SK-N-SH treated with all-trans-retinoic acid at 6 μM for 48 hours (cell line): ENCODE data around the gene FAM20C.

Source experiments
- ATAC-seq: fragments of 200-7000 bp; cut with Tn5 transposase; 3 replicates; pipeline ENCODE4 v1.9.1; 2020; ENCODE audit warnings: mild to moderate bottlenecking, moderate library complexity
- ARNTL ChIP-seq: fragments of 450-650 bp; formaldehyde crosslinking; IDR thresholded peaks from 2 replicates; pipeline ENCODE4 v1.5.0; 2020; ENCODE audit warnings: low read depth, mild to moderate bottlenecking, moderate library complexity, borderline replicate concordance
- BACH2 ChIP-seq: fragments of 250-450 bp; sonication (Bioruptor Pico); IDR thresholded peaks from 2 replicates; pipeline ENCODE4 v1.9.0; 2021; ENCODE audit warnings: mild to moderate bottlenecking, borderline replicate concordance
- CSDC2 ChIP-seq: fragments of 250-450 bp; sonication (Bioruptor Pico); IDR thresholded peaks from 2 replicates; pipeline ENCODE4 v1.5.0; 2020; ENCODE audit warnings: mild to moderate bottlenecking, moderate library complexity
- ESRRG ChIP-seq: fragments of 250-450 bp; sonication (Bioruptor Pico); IDR thresholded peaks from 2 replicates; pipeline ENCODE4 v1.6.1; 2021; ENCODE audit warnings: mild to moderate bottlenecking
- ISL1 ChIP-seq: fragments of 250-450 bp; sonication (Bioruptor Pico); IDR thresholded peaks from 2 replicates; pipeline ENCODE4 v2.1.2; 2022; ENCODE audit warnings: mild to moderate bottlenecking, moderate library complexity
- OSR1 ChIP-seq: fragments of 250-450 bp; sonication (Bioruptor Pico); IDR thresholded peaks from 2 replicates; pipeline ENCODE4 v1.8.0; 2022; ENCODE audit warnings: moderate library complexity, mild to moderate bottlenecking, inconsistent platforms
- PPARA ChIP-seq: fragments of 250-450 bp; sonication (Bioruptor Pico); IDR thresholded peaks from 2 replicates; pipeline ENCODE4 v1.5.0; 2020; ENCODE audit warnings: mild to moderate bottlenecking, borderline replicate concordance
- RARB ChIP-seq: fragments of 250-450 bp; sonication (Bioruptor Pico); IDR thresholded peaks from 2 replicates; pipeline ENCODE4 v1.8.0; 2021; ENCODE audit warnings: mild to moderate bottlenecking, moderate library complexity
- SNAI2 ChIP-seq: fragments of 250-450 bp; sonication (Bioruptor Pico); IDR thresholded peaks from 2 replicates; pipeline ENCODE4 v1.5.0; 2020; ENCODE audit warnings: mild to moderate bottlenecking, moderate library complexity
- TCF4 ChIP-seq: fragments of 250-450 bp; sonication (Bioruptor Pico); IDR thresholded peaks from 2 replicates; pipeline ENCODE4 v1.8.0; 2021; ENCODE audit warnings: mild to moderate bottlenecking, moderate library complexity, borderline replicate concordance
- TOX ChIP-seq: fragments of 250-450 bp; sonication (Bioruptor Pico); IDR thresholded peaks from 2 replicates; pipeline ENCODE4 v1.8.0; 2021; ENCODE audit warnings: mild to moderate bottlenecking, moderate library complexity, borderline replicate concordance
- ZC3H10 ChIP-seq: fragments of 250-450 bp; sonication (Bioruptor Pico); IDR thresholded peaks from 2 replicates; pipeline ENCODE4 v1.5.1; 2021; ENCODE audit warnings: mild to moderate bottlenecking, moderate library complexity
- ZFP3 ChIP-seq: fragments of 250-450 bp; sonication (Bioruptor Pico); IDR thresholded peaks from 2 replicates; pipeline ENCODE4 v1.5.0; 2020; ENCODE audit warnings: mild to moderate bottlenecking, moderate library complexity
- ZNF565 ChIP-seq: fragments of 450-650 bp; formaldehyde crosslinking; conservative IDR thresholded peaks from 2 replicates; pipeline ENCODE4 v1.5.0; 2020; ENCODE audit warnings: low read depth, mild to moderate bottlenecking, moderate library complexity
- ZNF70 ChIP-seq: fragments of 450-650 bp; formaldehyde crosslinking; IDR thresholded peaks from 2 replicates; pipeline ENCODE4 v1.5.0; 2020; ENCODE audit warnings: mild to moderate bottlenecking, moderate library complexity
- ZNF8 ChIP-seq: fragments of 450-650 bp; formaldehyde crosslinking; IDR thresholded peaks from 2 replicates; pipeline ENCODE4 v1.5.0; 2020; ENCODE audit warnings: mild to moderate bottlenecking, moderate library complexity
- TF ChIP-seq, protein P1 (sequence below): fragments of 250-450 bp; sonication (Bioruptor Pico); IDR thresholded peaks from 2 replicates; pipeline ENCODE4 v1.8.0; 2021; ENCODE audit warnings: low read depth, mild to moderate bottlenecking, moderate library complexity, borderline replicate concordance
- TF ChIP-seq, protein P2 (sequence below): fragments of 250-450 bp; sonication (Bioruptor Pico); IDR thresholded peaks from 2 replicates; pipeline ENCODE4 v1.5.1; 2020; ENCODE audit warnings: low read depth, mild to moderate bottlenecking, moderate library complexity
- TF ChIP-seq, protein P3 (sequence below): fragments of 250-450 bp; sonication (Bioruptor Pico); IDR thresholded peaks from 2 replicates; pipeline ENCODE4 v1.5.1; 2021; ENCODE audit warnings: mild to moderate bottlenecking, moderate library complexity
- TF ChIP-seq, protein P4 (sequence below): fragments of 250-450 bp; sonication (Bioruptor Pico); IDR thresholded peaks from 2 replicates; pipeline ENCODE4 v1.8.0; 2020; ENCODE audit warnings: mild to moderate bottlenecking, moderate library complexity, borderline replicate concordance

The FAM20C gene

DNA sequence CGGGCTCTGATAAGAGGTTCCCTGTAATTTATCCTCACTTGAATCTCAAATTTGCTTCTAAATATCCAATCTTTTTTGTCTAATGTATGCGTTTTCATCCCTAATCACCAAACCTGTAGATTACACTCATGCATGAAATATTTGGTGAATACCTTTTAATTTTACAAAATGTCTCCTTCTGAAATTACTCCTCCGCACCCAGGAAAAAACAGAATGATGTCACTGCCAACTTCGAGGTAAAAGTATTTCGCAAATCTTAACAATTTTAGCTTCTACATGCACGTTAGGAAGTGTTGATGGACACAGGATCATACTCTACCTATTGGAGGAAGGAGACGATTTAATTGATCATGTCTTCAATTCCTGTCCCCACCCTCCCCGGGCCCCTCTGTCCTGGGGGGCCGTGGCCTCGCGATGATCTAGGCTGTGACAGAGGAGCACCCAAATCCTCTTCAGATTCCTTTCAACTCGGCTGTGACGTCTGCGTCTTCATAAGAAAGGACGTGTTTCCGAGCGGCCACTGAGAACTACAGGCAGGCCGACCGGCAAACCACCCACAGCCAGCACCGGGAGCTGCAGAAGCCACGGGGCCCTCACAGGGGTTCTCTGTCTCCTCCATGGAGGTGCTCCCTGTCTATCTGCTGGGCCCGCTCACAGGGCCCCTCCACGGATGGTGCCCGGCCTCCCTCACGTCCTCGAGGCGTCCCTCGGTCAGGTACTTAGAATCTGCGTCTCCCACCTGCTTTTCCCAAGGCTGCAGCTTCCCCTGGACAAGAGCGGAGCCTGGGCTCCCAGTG lies 8.7 kb upstream of the FAM20C start:
- TF ChIP-seq, protein P1, sequence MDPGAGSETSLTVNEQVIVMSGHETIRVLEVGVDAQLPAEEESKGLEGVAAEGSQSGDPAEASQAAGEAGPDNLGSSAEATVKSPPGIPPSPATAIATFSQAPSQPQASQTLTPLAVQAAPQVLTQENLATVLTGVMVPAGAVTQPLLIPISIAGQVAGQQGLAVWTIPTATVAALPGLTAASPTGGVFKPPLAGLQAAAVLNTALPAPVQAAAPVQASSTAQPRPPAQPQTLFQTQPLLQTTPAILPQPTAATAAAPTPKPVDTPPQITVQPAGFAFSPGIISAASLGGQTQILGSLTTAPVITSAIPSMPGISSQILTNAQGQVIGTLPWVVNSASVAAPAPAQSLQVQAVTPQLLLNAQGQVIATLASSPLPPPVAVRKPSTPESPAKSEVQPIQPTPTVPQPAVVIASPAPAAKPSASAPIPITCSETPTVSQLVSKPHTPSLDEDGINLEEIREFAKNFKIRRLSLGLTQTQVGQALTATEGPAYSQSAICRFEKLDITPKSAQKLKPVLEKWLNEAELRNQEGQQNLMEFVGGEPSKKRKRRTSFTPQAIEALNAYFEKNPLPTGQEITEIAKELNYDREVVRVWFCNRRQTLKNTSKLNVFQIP (CRISPR knock-in tag): no peak
- no peak for TF ChIP-seq ZNF70 (CRISPR knock-in tag)
- TF ChIP-seq SNAI2 (CRISPR knock-in tag): no peak
- TF ChIP-seq TOX (CRISPR knock-in tag): no peak
- TF ChIP-seq, protein P2, sequence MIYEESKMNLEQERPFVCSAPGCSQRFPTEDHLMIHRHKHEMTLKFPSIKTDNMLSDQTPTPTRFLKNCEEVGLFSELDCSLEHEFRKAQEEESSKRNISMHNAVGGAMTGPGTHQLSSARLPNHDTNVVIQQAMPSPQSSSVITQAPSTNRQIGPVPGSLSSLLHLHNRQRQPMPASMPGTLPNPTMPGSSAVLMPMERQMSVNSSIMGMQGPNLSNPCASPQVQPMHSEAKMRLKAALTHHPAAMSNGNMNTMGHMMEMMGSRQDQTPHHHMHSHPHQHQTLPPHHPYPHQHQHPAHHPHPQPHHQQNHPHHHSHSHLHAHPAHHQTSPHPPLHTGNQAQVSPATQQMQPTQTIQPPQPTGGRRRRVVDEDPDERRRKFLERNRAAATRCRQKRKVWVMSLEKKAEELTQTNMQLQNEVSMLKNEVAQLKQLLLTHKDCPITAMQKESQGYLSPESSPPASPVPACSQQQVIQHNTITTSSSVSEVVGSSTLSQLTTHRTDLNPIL (CRISPR knock-in tag): no peak
- TF ChIP-seq ZFP3 (CRISPR knock-in tag): no peak
- no peak for TF ChIP-seq PPARA (CRISPR knock-in tag)
- ATAC-seq: no peak

DNA sequence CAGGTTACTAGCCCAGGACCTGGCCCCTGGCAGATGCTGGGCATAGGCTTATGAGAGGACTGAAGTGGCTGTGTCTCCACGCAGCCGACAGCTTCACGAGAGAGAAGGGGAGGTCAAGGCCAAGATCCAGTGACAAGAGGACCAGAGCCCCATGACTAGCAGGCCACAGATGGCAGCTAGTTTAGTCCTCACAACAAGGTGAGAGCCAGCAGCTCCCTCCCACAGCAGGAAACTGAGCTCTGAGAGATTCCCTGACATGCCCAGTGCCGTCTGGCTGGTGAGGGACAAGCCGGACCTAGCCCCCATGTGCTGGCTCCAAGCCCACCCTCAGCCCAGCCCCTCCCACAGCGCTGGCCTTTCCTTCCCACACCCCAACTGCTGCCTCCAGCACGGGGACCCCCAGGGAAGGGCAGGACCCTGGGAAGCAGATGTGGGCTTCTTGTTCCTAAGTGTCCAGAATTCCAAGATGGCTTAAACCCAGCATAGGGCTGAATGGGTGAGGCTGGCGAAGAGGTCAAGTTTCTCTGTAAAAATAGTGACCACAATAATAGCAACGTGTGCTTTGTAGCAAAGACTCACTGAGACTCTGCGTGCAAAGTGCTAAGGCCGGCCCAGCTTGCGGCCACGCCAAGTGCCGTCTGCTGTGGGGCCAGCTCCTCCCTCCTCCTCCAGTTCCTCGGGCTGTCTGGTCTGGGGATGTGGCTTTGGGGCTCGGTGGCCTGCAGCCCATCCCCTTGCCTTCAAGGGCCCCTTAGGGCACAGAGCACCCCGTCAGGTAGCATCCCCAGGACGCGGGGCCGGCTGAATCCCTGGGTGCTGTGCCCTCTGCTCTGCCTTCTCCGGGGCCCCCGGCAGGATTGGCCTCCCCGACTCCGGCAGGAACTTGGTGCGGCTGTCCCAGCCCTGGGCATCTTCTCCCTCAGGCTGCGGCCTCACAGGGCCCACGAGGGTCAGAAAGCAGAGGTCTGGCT lies 7.8 kb upstream of the FAM20C start:
- no peak for ATAC-seq
- TF ChIP-seq, protein P2 (CRISPR knock-in tag): no peak
- no peak for TF ChIP-seq BACH2 (CRISPR knock-in tag)
- TF ChIP-seq, protein P1 (CRISPR knock-in tag): no peak
- no peak for TF ChIP-seq OSR1 (CRISPR knock-in tag)
- no peak for TF ChIP-seq ISL1
- TF ChIP-seq ZNF70 (CRISPR knock-in tag): no peak

DNA sequence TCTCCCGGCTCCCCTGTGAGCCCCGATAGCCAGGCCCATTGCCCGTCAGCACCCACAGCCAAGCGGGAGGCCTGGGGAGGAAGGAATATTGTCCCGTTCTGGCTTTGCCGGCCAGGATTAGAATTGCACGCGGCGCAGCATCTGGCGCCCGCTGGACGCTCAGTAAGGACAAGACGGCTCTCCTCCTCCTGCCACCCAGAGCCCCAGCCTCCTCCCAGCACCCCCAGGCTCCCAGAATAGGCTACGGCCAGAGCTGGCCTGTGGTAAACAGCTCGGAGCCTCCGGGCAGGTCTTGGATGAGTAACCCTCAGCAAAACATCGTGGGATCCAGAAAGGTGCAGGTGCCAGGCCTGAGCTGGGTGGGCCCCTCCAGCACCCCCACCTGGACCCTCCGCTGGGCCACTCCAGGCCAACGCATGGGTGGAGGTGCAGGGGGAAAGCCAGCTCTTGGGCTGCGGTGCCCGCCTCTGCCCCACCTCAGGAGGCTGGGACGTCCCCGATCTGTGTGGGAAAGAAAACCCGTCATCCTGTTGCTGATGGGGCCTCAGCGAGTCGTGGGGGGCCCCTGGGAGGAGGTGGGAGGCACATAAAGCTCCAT lies 5.8 kb upstream of the FAM20C start:
- no peak for TF ChIP-seq ZNF565 (CRISPR knock-in tag)
- TF ChIP-seq, protein P3, sequence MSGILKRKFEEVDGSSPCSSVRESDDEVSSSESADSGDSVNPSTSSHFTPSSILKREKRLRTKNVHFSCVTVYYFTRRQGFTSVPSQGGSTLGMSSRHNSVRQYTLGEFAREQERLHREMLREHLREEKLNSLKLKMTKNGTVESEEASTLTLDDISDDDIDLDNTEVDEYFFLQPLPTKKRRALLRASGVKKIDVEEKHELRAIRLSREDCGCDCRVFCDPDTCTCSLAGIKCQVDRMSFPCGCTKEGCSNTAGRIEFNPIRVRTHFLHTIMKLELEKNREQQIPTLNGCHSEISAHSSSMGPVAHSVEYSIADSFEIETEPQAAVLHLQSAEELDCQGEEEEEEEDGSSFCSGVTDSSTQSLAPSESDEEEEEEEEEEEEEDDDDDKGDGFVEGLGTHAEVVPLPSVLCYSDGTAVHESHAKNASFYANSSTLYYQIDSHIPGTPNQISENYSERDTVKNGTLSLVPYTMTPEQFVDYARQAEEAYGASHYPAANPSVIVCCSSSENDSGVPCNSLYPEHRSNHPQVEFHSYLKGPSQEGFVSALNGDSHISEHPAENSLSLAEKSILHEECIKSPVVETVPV (CRISPR knock-in tag): no peak
- no peak for TF ChIP-seq ARNTL
- TF ChIP-seq RARB (CRISPR knock-in tag): no peak
- TF ChIP-seq TCF4 (CRISPR knock-in tag): no peak
- no peak for TF ChIP-seq ZNF70 (CRISPR knock-in tag)
- TF ChIP-seq OSR1 (CRISPR knock-in tag): no peak
- TF ChIP-seq ZC3H10 (CRISPR knock-in tag): no peak
- TF ChIP-seq, protein P2 (CRISPR knock-in tag): no peak
- no peak for TF ChIP-seq BACH2 (CRISPR knock-in tag)
- no peak for TF ChIP-seq ZFP3 (CRISPR knock-in tag)
- no peak for TF ChIP-seq ESRRG (CRISPR knock-in tag)
- TF ChIP-seq TOX (CRISPR knock-in tag): no peak
- no peak for TF ChIP-seq ZNF8 (CRISPR knock-in tag)
- no peak for TF ChIP-seq CSDC2 (CRISPR knock-in tag)
- TF ChIP-seq SNAI2 (CRISPR knock-in tag): no peak
- no peak for TF ChIP-seq ISL1
- TF ChIP-seq, protein P4, sequence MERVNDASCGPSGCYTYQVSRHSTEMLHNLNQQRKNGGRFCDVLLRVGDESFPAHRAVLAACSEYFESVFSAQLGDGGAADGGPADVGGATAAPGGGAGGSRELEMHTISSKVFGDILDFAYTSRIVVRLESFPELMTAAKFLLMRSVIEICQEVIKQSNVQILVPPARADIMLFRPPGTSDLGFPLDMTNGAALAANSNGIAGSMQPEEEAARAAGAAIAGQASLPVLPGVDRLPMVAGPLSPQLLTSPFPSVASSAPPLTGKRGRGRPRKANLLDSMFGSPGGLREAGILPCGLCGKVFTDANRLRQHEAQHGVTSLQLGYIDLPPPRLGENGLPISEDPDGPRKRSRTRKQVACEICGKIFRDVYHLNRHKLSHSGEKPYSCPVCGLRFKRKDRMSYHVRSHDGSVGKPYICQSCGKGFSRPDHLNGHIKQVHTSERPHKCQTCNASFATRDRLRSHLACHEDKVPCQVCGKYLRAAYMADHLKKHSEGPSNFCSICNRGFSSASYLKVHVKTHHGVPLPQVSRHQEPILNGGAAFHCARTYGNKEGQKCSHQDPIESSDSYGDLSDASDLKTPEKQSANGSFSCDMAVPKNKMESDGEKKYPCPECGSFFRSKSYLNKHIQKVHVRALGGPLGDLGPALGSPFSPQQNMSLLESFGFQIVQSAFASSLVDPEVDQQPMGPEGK: no peak
- TF ChIP-seq, all 23 proteins: peak for 0
- no peak for ATAC-seq
